Transverse colon (tissue), 4 donors: ENCODE data around the gene ZYG11B.

Experiments
- CTCF ChIP-seq, 5 experiments: fragments of 200-600 bp in 3 of 5; fragments of 450-650 bp in 2 of 5; sonication (generic) in 3 of 5; IDR thresholded peaks; 1 replicate in 2 of 5; 2 replicates in 3 of 5; pipeline ENCODE4 v1.5.1; 2016 to 2017; ENCODE audit warnings: antibody characterized with exemption in 5 of 5, inconsistent platforms in 3 of 5, mild to moderate bottlenecking in 2 of 5, moderate library complexity in 1 of 5
- POLR2A ChIP-seq: fragments of 450-650 bp; IDR thresholded peaks from one replicate; pipeline ENCODE4 v1.6.1; 2016; ENCODE audit warnings: antibody characterized with exemption, mild to moderate bottlenecking, moderate library complexity
- POLR2AphosphoS5 ChIP-seq, 3 donors: sonication (generic); formaldehyde crosslinking; IDR thresholded peaks; one replicate each; pipeline ENCODE4 v1.6.1; 2016; ENCODE audit warnings: antibody characterized with exemption in 3 of 3

GRCh38 chr1:52876843-52877242 lies 150.6 kb downstream of the ZYG11B start:
- TF ChIP-seq CTCF (IDR thresholded peaks at IDR 0.05), result no peak
- no peak for TF ChIP-seq POLR2AphosphoS5 (IDR thresholded peaks at IDR 0.05)
- TF ChIP-seq POLR2A, result no peak
